HG03159 (cell line): ENCODE measurements around the gene CD300E.
"Not testable (repeated sequence)": the region's sequence is repeated elsewhere in the genome, so short reads cannot be mapped to it uniquely, and the experiment has no call there.

ENCODE experiments used
- ATAC-seq: cut with Tn5 transposase; IDR thresholded peaks from one replicate; pipeline ENCODE4 v1.9.1; 2021; ENCODE audit warnings: mild to moderate bottlenecking, moderate library complexity; ENCODE audit not compliant: unreplicated experiment

CD300E gene

DNA sequence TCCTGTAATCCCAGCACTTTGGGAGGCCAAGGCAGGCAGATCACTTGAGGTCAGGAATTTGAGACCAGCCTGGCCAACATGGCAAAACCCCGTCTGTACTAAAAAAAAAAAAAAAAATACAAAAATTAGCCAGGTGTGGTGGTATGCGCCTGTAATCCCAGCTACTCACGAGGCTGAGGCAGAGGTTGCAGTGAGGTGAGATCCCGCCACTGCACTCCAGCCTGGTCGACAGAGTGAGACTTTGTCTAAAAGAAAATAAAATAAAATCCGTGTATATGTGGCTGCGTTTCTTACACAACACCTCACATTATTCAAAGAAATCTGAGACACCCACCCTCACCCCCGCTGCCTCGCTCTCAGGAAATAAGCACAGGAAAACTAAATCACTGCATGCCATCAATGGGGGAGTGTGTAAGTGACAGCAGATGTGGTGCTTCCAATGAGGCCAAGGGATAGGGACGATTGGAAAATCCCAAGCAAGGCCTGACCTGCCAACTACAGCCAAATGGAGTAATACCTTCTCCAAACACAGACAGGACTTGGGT lies 13.1 kb upstream of the CD300E start:
- ATAC-seq, result not testable (repeated sequence)

DNA sequence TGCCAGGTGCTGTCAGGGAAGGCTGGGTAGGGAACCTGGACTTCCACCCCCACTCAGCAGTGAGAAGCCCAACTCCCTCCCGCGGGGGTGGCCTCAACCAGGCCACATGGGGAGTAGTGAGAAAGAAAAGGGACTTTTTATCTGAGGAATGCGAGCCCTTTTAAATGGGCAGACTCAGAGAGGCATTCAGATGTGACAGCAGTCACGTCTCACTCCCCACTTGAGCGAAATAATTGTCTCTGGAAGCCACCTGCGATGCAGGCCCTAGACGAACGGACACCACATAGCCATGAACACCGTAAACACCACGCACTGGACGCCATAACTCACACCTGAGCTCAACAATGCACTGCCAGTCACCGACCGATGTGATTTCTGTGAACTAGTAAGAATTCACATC lies 11.9 kb upstream of the CD300E start:
- ATAC-seq, result no peak

DNA sequence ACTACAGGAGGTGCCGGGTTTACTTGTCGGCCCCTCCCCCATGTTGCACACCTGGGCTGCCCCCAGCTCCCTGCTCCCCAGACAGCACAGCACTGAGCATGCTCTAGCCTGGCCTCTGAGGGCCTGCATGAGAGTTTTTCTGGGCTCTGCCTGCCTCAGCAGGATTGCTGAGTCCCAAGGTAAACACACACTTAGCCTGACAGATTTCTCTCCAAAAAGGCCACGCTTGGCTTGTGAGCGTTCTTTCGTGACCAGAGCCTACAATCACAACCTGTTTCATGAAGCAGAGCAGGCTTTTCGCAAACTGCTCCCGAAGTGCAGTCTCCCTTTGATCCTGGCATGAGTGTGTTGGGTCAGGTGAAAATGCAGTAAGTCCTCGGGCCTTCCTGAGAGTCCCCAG lies 9.8 kb upstream of the CD300E start:
- ATAC-seq, result no peak

DNA sequence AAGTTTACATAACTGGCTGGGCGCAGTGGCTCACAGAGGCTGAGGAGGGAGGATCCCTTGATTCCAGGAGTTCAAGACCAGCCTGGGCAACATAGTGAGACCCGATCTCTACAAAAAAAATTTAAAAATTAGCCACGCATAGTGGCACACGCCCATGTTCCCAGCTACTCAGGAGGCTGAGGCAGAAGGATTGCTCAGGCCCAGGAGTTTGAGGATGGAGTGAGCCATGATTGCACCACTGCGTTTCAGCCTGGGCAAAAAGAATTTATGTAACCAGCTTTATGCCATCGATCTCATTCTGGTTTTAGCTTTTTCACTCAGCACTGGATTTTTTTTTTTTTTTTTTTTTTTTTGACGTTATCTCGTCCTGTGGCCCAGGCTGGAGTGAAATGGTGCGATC lies 9.1 kb upstream of the CD300E start:
- ATAC-seq, result no peak

DNA sequence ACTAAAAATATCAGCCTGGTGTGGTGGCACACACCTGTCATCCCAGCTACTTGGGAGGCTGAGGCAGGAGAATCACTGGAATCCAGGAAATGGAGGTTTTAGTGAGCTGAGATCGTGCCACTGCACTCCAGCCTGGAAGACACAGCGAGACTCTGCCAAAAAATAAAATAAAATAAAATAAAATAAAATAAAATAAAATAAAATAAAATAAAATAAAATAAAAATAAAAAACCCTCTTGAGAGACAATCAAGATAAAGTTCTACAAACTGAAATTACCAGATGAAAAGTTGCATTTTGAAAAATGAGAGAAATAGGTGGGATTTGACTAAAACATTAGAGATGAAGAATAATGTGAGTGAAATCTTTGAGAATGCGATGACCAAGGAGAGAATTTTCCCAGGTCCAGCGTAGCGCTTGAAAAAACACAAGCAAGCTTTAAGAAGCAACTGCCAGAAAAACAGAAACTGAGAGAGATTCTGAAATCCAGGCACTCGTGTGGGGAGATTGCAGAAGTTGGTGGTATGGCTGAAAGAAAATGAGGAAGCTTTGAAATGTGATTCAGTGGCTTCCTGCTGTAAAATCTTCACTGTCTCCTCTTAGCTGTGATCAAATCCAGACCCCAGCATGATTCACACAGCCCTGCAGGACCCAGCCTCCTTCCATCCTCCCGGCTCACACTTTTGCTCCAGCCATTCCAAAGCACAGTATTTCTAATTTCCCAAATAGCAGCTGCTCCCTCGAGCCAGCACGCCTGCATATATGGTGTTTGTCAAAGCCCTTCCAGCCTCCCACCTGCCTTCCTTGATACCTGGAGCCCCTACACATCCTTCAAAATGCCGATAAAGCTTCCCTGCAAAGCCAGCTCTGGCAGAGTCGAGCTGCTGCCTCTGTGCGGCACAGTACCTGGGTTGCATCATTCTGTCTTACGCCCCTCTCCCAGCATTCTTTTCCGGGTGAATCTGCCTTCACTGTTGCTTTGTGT lies 8.2 kb upstream of the CD300E start:
- ATAC-seq, result no peak

DNA sequence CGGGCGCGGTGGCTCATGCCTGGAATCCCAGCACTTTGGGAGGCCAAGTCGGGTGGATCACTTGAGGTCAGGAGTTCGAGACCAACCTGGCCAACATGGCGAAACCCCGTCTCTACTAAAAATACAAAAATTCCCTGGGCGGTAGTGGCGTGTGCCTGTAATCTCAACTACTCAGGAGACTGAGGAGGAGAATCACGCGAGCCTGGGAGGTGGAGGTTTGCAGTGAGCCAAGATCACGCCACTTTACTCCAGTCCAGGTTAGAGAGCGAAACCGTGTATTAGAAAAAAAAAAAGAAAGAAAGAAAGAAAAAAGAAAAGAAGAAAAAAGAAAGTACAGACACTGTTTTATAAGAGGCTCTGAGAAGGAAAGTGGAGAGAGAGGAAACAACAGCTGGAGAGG lies 6.7 kb upstream of the CD300E start:
- ATAC-seq, result not testable (repeated sequence)

DNA sequence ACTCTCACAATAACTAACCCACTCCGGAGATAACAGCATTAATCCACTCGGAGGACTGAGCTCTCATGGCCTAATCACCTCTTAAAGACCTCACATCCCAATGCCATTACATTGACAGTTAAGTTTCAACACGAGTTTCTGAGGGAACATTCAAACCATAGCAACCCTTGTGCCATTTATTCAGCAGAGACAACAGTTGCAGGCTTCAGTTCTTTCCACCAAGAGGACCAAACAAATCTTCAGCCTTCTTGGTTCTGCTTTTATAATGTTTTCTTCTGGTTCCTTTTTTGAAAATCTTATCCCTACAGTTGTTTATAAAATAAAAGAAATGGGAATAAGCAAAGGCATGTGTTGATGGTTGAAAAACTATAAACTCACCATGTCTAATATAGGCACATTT lies 2.1 kb upstream of the CD300E start:
- ATAC-seq, result no peak

GRCh38 chr17:74624131-74624530 lies 593 bp upstream of the CD300E start:
- ATAC-seq, result no peak

GRCh38 chr17:74619077-74619673 lies 4.4 kb downstream of the CD300E start:
- no peak for ATAC-seq

- no peak for ATAC-seq
Observed at GRCh38 chr17:74618451-74618850, 5.1 kb downstream of the CD300E start.

- ATAC-seq, result no peak
Observed at GRCh38 chr17:74616696-74617095, 6.8 kb downstream of the CD300E start.

- no peak for ATAC-seq
Observed at GRCh38 chr17:74612046-74612445, 11.5 kb downstream of the CD300E start.

DNA sequence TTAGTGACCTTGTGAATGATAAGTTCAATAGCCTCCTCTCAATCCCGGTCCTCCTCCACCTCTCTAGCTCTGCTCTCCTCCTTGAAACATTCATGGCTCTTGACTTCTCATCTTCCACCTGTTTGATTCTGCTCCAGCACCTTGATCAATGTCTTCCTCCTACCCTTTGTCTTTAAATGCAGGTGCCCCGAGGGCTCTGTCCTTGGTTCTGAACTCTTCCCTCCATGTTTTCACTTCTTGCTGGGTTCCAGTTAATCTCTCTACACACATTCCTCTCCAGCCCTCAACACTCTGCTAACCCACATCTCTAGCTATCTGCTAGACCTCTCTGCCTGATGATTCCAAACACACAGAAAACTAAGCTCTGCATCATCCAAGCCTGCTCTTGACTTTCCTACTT lies 13.4 kb downstream of the CD300E start:
- no peak for ATAC-seq

- no peak for ATAC-seq
Observed at GRCh38 chr17:74608511-74608910, 15.0 kb downstream of the CD300E start.

DNA sequence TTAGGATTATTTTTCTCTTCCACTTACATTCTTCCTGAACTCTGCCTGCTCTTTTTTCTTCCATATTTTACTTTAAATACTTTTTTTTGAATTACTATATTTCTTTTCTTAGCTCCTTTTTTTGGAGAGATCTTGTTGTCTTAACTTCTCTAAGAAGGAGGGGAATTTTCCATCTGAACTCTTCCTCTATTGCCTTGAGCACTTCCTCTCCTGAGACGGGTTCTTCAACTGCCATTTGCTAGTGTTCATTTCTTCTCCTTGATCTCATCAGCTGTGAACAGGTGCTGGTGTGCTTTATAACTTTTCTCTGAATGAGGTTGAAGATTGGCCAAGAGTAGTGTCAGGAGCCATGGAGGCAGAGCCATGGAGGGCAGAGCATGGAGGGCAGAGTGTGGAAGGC lies 16.3 kb downstream of the CD300E start:
- ATAC-seq, result no peak

- ATAC-seq, result no peak
Observed at GRCh38 chr17:74606050-74606449, 17.5 kb downstream of the CD300E start.

DNA sequence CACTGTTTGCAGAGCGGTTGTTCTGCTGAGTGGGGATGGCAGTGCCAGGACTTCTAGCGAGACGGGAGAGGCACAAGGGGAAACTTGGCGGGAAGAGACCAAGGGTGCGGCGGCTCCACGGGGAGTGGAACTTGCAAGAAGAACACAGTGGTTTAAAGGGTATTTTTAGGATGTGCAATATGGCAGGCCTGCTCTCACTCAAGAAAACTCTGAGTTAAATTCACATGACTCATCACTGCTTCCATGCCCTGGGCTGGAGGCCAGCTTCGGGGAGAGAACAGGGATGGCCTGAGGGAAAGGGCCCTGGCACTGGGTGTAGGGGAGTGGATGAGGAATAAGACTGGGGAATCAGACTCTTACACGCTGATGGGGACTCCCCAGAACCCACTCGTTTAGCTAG lies 18.2 kb downstream of the CD300E start:
- ATAC-seq, result no peak

DNA sequence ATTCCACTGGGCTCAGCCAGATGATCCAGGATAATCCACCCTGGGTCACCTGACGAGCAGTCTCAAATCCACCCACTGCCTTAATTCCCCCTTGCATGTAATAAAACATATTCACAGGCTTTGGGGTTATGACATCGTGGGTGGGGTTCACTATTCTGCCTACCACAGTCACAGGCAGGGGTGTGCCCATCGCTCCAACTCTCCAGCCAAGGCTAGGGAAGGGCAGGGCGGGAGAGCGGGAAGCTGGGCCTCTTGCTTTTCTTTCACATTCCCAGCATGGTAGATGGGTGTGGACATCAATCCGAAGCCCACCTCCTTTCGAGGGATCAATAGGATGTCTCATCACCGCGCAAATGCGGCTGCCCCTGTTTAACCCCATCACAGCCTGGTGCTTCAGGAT lies 18.8 kb downstream of the CD300E start:
- ATAC-seq, result no peak

GRCh38 chr17:74604200-74604599 lies 19.3 kb downstream of the CD300E start:
- ATAC-seq, result no peak

DNA sequence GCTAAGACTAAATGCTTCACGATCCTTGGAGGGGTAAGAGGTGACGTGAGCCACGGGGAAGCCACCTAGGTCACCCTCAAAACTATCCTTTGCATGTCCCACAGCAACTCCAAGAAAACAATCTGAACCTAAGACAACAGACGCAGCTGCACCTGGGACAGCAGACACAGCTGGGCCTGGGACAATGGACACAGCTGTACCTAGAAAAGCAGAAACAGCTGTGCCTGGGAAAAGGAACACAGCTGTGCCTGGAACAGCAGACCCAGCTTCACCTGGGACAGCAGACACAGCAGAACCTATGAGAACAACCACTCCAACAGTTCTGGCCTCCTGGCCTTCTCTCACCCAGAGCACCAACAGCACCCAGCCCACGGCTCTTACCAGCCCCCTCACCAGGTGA lies 19.8 kb downstream of the CD300E start:
- no peak for ATAC-seq

DNA sequence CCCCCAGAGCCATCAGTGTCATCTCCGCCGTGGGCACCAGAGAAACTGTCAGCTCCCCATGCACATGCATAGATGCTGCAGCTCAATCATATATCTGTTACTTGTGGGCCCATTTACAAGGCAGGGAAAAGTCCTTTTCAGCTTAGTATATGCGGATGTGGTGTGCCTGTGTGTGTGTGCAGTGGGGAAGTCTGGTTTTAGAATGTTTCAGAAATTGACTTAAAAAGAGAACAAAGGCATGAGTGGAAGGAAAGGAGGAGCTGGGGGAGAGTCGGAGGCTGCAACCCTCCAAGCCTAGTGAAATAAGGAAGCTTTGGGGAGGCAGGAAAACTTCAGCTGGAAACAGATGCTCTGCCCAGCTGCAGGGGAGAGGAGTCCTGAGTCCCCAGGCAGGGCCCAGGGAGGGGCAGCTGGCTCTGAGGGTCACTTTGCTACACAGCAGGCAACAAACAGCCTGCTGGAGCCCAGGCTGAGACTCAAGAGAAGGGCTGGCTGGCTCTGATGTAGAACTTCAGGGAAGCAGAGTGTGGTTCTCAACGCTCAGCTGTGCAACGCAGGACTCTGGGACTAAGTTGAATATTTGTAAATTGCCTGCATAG lies 20.4 kb downstream of the CD300E start:
- no peak for ATAC-seq
